Loucy (cell line): ENCODE results near the gene ATE1.
A peak's percentile ranks its signal among the peaks of the same experiment; 100 is the strongest.

Experiments
- H2AFZ ChIP-seq: fragments of 200-600 bp; sonication (generic); 2 replicates; pipeline ENCODE4 v1.6.0; 2016; ENCODE audit warnings: antibody characterized with exemption, mild to moderate bottlenecking, low read length, moderate library complexity
- H3F3A ChIP-seq: fragments of 200-600 bp; 2 replicates; pipeline ENCODE4 v1.6.0; 2016; ENCODE audit warnings: antibody characterized with exemption, low read depth, mild to moderate bottlenecking
- H3K27me3 ChIP-seq: fragments of 200-600 bp; sonication (generic); 2 replicates; pipeline ENCODE4 v1.6.1; 2014; ENCODE audit warnings: low read length, mild to moderate bottlenecking; ENCODE audit not compliant: insufficient read depth, poor library complexity, severe bottlenecking
- H3K36me3 ChIP-seq: fragments of 200-600 bp; sonication (generic); 2 replicates; pipeline ENCODE4 v1.6.1; 2016; ENCODE audit warnings: low read length; ENCODE audit not compliant: insufficient read depth
- H3K4me1 ChIP-seq: fragments of 200-600 bp; sonication (generic); 2 replicates; pipeline ENCODE4 v1.5.1; 2014; ENCODE audit warnings: low read length, mild to moderate bottlenecking; ENCODE audit not compliant: insufficient read depth, poor library complexity, severe bottlenecking
- H3K4me2 ChIP-seq: fragments of 200-600 bp; sonication (generic); 2 replicates; pipeline ENCODE4 v1.6.0; 2014; ENCODE audit warnings: antibody characterized with exemption, low read length, low read depth, mild to moderate bottlenecking; ENCODE audit not compliant: poor library complexity, severe bottlenecking
- H3K4me3 ChIP-seq: fragments of 200-600 bp; sonication (generic); 2 replicates; pipeline ENCODE4 v1.5.1; 2014; ENCODE audit warnings: low read length, mild to moderate bottlenecking, mixed read lengths; ENCODE audit not compliant: poor library complexity, severe bottlenecking
- H3K79me2 ChIP-seq: fragments of 200-600 bp; sonication (generic); 2 replicates; pipeline ENCODE4 v1.6.1; 2014; ENCODE audit warnings: low read length; ENCODE audit not compliant: insufficient read depth
- H3K9ac ChIP-seq: fragments of 200-600 bp; sonication (generic); 2 replicates; pipeline ENCODE4 v1.6.0; 2014; ENCODE audit warnings: mild to moderate bottlenecking, low read depth, low read length, moderate library complexity; ENCODE audit not compliant: poor library complexity, severe bottlenecking
- H3K9me2 ChIP-seq: fragments of 200-600 bp; sonication (generic); replicated peaks from 2 replicates; pipeline ENCODE4 v1.6.1; 2016; ENCODE audit warnings: low read depth, low read length, mixed read lengths
- H3K9me3 ChIP-seq: fragments of 200-600 bp; sonication (generic); 2 replicates; pipeline ENCODE4 v1.6.1; 2014; ENCODE audit warnings: mild to moderate bottlenecking, antibody characterized with exemption, low read length, low read depth; ENCODE audit not compliant: insufficient read depth
- H4K20me1 ChIP-seq: fragments of 200-600 bp; sonication (generic); 2 replicates; pipeline ENCODE4 v1.6.0; 2014; ENCODE audit warnings: antibody characterized with exemption, low read length, mild to moderate bottlenecking; ENCODE audit not compliant: insufficient read depth, poor library complexity, severe bottlenecking
- EZH2phosphoT487 ChIP-seq: fragments of 200-600 bp; IDR thresholded peaks from 2 replicates; pipeline ENCODE4 v1.6.1; 2018; ENCODE audit warnings: antibody characterized with exemption, mild to moderate bottlenecking, moderate library complexity, borderline replicate concordance
- TF ChIP-seq, protein P1 (sequence below): fragments of 200-600 bp; sonication (generic); conservative IDR thresholded peaks from 2 replicates; pipeline ENCODE4 v1.5.1; 2014; ENCODE audit warnings: mild to moderate bottlenecking, antibody characterized with exemption, low read length

ATE1 gene

DNA sequence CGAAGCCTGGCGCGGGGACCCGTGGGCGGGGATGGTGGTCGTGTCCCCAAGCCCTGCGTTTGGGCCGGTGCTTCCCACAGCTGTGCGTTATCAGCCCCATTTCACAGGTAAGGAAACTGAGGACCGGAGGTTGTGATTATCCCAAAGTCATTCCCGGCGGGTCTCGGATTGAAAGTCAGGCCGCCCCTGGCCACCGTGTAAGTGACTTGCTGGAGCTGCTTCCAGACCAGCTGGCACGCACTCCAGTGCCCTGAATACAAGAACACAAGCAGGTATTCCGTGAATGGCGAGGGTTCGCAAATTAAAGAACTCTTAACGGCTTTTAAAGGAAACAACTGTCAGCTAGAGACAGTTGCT, 675 bp upstream of the ATE1 start:
- no peaks in the 10 kb centered on the region for H4K20me1 ChIP-seq
- peak overlapping the region; percentile 59 for H2AFZ ChIP-seq
- no peaks in the 10 kb centered on the region for H3K9me3 ChIP-seq
- no peaks in the 10 kb centered on the region for H3K36me3 ChIP-seq
- no peaks in the 10 kb centered on the region for H3K27me3 ChIP-seq
- peaks cover 56% of the 10 kb centered on the region for H3K79me2 ChIP-seq
- H3K4me1 ChIP-seq, result peaks cover 20% of the 10 kb centered on the region
- TF ChIP-seq, protein P1, sequence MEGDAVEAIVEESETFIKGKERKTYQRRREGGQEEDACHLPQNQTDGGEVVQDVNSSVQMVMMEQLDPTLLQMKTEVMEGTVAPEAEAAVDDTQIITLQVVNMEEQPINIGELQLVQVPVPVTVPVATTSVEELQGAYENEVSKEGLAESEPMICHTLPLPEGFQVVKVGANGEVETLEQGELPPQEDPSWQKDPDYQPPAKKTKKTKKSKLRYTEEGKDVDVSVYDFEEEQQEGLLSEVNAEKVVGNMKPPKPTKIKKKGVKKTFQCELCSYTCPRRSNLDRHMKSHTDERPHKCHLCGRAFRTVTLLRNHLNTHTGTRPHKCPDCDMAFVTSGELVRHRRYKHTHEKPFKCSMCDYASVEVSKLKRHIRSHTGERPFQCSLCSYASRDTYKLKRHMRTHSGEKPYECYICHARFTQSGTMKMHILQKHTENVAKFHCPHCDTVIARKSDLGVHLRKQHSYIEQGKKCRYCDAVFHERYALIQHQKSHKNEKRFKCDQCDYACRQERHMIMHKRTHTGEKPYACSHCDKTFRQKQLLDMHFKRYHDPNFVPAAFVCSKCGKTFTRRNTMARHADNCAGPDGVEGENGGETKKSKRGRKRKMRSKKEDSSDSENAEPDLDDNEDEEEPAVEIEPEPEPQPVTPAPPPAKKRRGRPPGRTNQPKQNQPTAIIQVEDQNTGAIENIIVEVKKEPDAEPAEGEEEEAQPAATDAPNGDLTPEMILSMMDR, result no peak
- no peak for TF ChIP-seq EZH2phosphoT487
- H3K4me2 ChIP-seq, result peak overlapping the region; percentile 96
- H3F3A ChIP-seq, result no peaks in the 10 kb centered on the region
- H3K9ac ChIP-seq, result peak overlapping the region; percentile 97
- H3K4me3 ChIP-seq, result peak overlapping the region; percentile 84
- H3K9me2 ChIP-seq, result no peaks in the 10 kb centered on the region

DNA sequence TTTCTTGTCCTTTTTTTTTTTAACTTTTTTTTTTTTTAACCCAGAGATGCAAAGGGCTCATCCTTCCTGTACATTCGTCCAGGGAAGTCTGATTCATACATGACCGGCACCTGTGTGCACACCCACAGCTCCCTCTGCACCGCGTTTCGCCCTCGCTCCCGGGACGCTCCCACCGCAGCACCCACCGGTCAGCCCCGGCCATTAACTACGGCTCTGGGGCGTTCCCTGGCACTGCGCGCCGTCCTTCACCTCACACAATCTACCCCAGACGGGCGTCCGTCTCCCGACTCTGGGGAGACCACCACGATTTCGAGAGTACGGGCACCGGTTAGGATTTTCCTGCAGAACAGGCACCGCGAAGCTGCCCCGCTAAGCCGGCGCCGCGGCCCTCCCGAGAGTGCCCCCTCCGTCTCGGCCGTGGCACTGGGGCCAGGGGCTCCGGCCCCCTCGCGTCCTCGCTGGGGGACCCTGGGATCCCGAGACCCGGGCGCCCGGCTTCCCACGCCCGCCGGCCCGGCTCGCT, 452 bp downstream of the ATE1 start:
- H3K4me2 ChIP-seq, result peak overlapping the region; percentile 83
- no peaks in the 10 kb centered on the region for H3K27me3 ChIP-seq
- no peaks in the 10 kb centered on the region; the same call in 1 of the 2 replicates for H3K36me3 ChIP-seq
- H3K79me2 ChIP-seq, result peaks cover 62% of the 10 kb centered on the region
- H3K9me3 ChIP-seq, result no peaks in the 10 kb centered on the region
- H2AFZ ChIP-seq, result peak overlapping the region; percentile 76
- peak overlapping the region; percentile 84 for H3K4me3 ChIP-seq
- no peaks in the 10 kb centered on the region for H3K9me2 ChIP-seq
- peaks cover 20% of the 10 kb centered on the region for H3K4me1 ChIP-seq
- H4K20me1 ChIP-seq, result no peaks in the 10 kb centered on the region
- H3K9ac ChIP-seq, result peak overlapping the region; percentile 97
- H3F3A ChIP-seq, result no peaks in the 10 kb centered on the region
- no peak for TF ChIP-seq EZH2phosphoT487
- TF ChIP-seq, protein P1, result no peak

DNA sequence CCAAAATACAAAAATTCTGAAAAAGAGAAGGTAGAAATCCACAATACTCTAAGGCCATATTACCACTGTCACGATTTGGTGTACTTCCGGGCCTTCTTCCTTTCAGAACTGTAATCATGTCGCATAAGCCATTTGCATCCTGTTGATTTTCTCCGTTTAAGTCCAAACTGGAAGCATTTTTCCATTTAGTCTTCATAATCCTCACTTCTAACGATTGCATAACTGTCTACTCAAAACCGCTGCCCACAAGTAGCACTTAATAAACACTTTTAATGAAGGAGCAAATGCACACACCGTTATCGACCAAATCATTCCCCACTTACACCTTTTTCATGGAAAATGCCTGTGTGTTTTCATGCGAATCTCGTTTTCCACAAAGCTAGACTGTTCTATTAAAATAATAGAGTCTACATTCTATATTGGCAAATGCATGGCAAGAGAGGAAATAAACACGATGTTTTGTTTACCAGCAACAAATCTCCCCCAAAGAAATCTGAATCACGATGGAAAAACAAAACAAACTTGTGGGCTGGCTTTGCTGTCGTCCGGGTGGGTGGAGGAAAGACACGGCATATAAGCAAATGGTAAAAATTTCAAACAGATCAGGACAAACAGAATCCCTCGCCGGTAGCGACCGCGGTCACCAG, 1.0 kb downstream of the ATE1 start:
- H3K79me2 ChIP-seq, result peaks cover 62% of the 10 kb centered on the region
- peak overlapping the region; percentile 76 for H2AFZ ChIP-seq
- H3K4me2 ChIP-seq, result peak overlapping the region; percentile 83

More for the DNA sequence above, 1.0 kb downstream of the ATE1 start:
- H3K36me3 ChIP-seq, result no peaks in the 10 kb centered on the region; the same call in 1 of the 2 replicates
- H3K9me2 ChIP-seq, result no peaks in the 10 kb centered on the region
- H3K9ac ChIP-seq, result peak overlapping the region; percentile 97
- peaks cover 20% of the 10 kb centered on the region for H3K4me1 ChIP-seq
- no peaks in the 10 kb centered on the region for H3K27me3 ChIP-seq
- TF ChIP-seq, protein P1, result no peak
- TF ChIP-seq EZH2phosphoT487, result no peak
- no peaks in the 10 kb centered on the region for H3K9me3 ChIP-seq
- H4K20me1 ChIP-seq, result no peaks in the 10 kb centered on the region
- peak overlapping the region; percentile 84 for H3K4me3 ChIP-seq
- H3F3A ChIP-seq, result no peaks in the 10 kb centered on the region
